ENCODE data around the gene EIF2B2. TPM values are rescaled to one million over a fixed set of nuclear protein-coding genes. Genes with fewer than 3 reads are reported as not detected.

The EIF2B2 gene
- total and polyA plus RNA-seq, 7 donors, result 44.5 to 91.9 (median 64.4) TPM

DNA sequence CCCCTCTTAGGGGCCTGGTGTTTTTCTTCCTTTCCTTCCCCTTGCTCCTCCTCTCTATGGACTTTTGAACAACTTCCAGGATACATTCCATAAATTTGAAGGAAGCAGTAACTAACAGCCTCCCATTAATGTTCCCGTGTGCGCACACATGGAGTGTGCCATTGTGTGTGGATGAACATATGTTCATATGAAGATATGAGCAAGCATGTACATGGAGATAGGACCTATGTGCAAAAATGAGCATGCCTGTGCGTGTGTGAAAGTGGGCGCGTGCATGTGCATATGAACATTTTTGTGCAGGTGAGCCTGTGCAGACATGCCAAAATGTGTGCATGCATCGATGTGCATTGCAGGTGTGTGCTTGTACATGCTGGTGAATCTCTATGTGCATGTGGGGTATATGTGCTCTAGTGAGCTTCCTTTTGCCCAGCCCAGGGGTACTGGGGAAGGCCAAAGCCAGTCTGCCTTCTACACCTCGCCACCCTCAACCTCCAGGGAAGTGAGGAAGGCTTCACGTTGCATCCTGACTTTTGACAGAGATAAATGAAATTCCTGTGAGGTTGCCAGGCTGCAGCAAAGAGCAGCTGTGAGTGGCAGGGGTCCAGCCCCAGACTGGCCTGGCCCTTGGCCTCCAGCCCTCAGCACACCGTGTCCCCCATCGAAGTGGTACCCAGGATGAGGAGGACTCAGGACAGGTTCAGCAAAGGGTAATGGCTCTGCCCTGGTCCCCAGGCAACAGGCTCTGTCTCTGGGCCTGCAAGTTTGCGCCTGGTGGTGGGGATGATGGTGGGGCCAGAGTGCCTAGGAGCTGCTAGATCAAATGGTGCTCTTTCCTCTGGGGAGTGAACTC, 26.2 kb upstream of the EIF2B2 start:
- Histone ChIP-seq H3K4me1 (peaks cover 57% of the 10 kb centered on the region), H3K9me3 (no peaks in the 10 kb centered on the region), H3K4me3 (no peak overlapping the region), H3K36me3 (ENCODE audit: insufficient read depth in 1 of 2, low read depth in 1 of 2) (no peaks in the 10 kb centered on the region), H3K27ac (no peak overlapping the region), H3K27me3 (ENCODE audit: insufficient read depth in 3 of 3, low read length in 2 of 3) (no peaks in the 10 kb centered on the region)
- TF ChIP-seq, protein P1, sequence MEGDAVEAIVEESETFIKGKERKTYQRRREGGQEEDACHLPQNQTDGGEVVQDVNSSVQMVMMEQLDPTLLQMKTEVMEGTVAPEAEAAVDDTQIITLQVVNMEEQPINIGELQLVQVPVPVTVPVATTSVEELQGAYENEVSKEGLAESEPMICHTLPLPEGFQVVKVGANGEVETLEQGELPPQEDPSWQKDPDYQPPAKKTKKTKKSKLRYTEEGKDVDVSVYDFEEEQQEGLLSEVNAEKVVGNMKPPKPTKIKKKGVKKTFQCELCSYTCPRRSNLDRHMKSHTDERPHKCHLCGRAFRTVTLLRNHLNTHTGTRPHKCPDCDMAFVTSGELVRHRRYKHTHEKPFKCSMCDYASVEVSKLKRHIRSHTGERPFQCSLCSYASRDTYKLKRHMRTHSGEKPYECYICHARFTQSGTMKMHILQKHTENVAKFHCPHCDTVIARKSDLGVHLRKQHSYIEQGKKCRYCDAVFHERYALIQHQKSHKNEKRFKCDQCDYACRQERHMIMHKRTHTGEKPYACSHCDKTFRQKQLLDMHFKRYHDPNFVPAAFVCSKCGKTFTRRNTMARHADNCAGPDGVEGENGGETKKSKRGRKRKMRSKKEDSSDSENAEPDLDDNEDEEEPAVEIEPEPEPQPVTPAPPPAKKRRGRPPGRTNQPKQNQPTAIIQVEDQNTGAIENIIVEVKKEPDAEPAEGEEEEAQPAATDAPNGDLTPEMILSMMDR (IDR thresholded peaks at IDR 0.05), result no peak
- intact Hi-C loops (cut with DNase I), result no loop called here
- no peak for DNase-seq
- WGBS, 3 donors, result 73 to 78% (median 77%) methylated on average over 11 of the region's 11 CpGs
- no peak for ATAC-seq

DNA sequence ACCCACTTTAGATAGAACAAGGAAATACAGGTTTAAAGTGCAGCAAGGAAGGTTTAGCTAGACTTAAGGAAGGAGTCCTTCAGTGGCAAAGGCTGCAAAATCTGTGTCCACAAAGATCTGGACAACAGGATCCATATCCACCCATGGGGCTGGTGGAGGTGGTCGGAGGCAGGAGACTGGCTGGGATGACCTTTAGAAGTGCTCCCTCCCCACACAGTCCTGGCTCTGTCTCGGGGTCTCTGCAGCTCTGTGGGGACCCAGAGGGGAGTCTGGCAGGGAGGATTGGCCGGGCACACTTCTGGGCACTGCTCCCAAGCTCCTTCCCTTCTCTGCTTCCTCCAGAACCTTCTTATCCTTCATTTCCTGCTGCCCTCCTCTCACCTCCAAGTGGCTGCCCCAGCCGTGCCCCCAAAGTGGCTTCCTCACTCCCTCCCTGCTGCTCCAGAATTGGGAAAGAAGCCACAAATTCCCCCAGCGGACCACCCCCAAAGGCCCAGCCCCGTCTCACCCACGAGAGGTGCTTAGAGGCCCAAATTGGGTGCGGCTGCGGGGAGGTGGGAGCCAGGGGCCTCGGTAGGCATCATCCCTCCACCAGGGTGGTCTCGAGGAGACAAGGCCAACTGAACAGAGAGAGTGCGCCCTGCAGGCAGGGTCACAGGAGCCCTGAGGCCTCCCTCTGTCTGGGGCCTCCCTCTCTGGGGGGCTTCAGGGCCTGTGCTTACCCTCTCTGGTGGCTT, 25.4 kb upstream of the EIF2B2 start:
- no peaks in the 10 kb centered on the region for H3K36me3 ChIP-seq (ENCODE audit: insufficient read depth in 1 of 2, low read depth in 1 of 2)
- ATAC-seq, result no peak

DNA sequence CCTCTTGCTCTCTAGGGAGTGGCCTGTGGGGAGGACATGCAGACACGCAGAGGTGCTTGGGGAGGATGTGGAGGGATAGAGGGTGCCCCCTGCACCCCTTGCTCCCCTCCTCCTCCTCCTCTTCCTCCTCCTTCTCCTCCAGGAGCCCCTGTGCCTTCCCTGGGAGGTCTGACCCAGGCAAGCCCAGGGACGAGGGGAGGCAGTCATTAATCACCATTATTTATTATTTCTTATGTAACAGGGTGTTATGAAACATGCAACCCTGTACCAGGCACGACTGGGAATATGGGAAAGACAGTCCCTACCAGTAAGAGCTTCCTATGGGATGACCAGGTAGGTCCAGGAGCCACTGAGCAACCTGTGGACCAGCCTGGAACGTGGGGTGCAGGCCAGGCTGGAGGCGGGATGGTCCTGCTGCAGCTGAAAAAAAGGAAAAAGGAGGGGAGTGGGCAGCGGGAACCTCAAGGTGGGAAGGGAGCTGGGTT, 24.8 kb upstream of the EIF2B2 start:
- ATAC-seq, result no peak
- H3K4me1 ChIP-seq, result peaks cover 62% of the 10 kb centered on the region
- 73 to 82% (median 76%) methylated on average over 6 of the region's 6 CpGs for WGBS, 3 donors
- no peaks in the 10 kb centered on the region for H3K36me3 ChIP-seq (ENCODE audit: insufficient read depth in 1 of 2, low read depth in 1 of 2)
- H3K9me3 ChIP-seq, result no peaks in the 10 kb centered on the region
- no peak overlapping the region for H3K4me3 ChIP-seq
- TF ChIP-seq, protein P1 (IDR thresholded peaks at IDR 0.05), result no peak
- no peak overlapping the region for H3K27ac ChIP-seq
- H3K27me3 ChIP-seq (ENCODE audit: insufficient read depth in 3 of 3, low read length in 2 of 3), result no peaks in the 10 kb centered on the region
- intact Hi-C loops (cut with DNase I), result no loop called here
- no peak for DNase-seq

More for the DNA sequence above, 25.4 kb upstream of the EIF2B2 start:
- Histone ChIP-seq H3K4me3 (no peak overlapping the region), H3K9me3 (no peaks in the 10 kb centered on the region), H3K27me3 (ENCODE audit: insufficient read depth in 3 of 3, low read length in 2 of 3) (no peaks in the 10 kb centered on the region), H3K27ac (no peak overlapping the region), H3K4me1 (peaks cover 62% of the 10 kb centered on the region)
- TF ChIP-seq, protein P1 (IDR thresholded peaks at IDR 0.05), result no peak
- WGBS, 3 donors, result 90 to 93% (median 91%) methylated on average over 12 of the region's 12 CpGs
- intact Hi-C loops (cut with DNase I), result no loop called here
- no peak for DNase-seq

DNA sequence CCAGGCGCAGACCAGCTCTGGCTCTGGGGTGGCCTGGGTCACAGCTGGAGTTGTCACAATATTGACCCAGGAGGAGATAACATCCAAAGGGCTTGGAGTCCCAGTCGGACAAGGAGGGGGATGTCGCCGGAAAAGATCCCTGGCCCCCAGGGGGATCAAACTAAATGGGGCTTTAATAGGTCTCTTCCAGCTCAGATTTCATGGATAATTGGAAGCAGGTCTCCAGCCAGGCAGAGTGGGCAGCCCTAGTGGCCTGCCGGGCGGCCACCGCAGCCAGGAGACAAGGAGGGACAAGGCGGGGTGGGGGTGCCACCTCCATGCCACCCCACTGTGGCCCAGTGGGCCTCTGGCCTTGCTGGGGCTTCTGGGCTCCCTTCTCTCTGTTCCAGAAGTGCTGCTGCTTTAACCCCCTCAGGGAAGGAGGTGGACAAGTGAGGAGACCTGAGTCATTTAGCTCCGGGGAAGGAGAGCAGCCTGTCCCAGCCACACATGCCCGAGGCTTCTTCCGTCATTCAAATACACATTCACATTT, 24.2 kb upstream of the EIF2B2 start:
- H3K4me1 ChIP-seq, result peaks cover 60% of the 10 kb centered on the region
- intact Hi-C loops (cut with DNase I), result no loop called here
- DNase-seq (no peak), ATAC-seq (no peak)
- H3K27ac ChIP-seq, result no peak overlapping the region
- H3K36me3 ChIP-seq (ENCODE audit: insufficient read depth in 1 of 2, low read depth in 1 of 2), result no peaks in the 10 kb centered on the region
- TF ChIP-seq, protein P1 (IDR thresholded peaks at IDR 0.05), result no peak
- no peaks in the 10 kb centered on the region for H3K9me3 ChIP-seq
- 67 to 82% (median 68%) methylated on average over 11 of the region's 11 CpGs for WGBS, 3 donors
- no peak overlapping the region for H3K4me3 ChIP-seq
- no peaks in the 10 kb centered on the region for H3K27me3 ChIP-seq (ENCODE audit: insufficient read depth in 3 of 3, low read length in 2 of 3)

All from psoas muscle (tissue), 8 donors.